Neutrophil (primary cell): ENCODE measurements around the gene UBR7.
"Not testable (repeated sequence)": the region's sequence is repeated elsewhere in the genome, so short reads cannot be mapped to it uniquely, and the experiment has no call there.

ENCODE experiments used
- H3K27ac ChIP-seq: fragments of 200-600 bp; sonication (generic); 2 replicates; pipeline ENCODE4 v1.5.1; 2016; ENCODE audit warnings: mild to moderate bottlenecking, moderate library complexity
- H3K27me3 ChIP-seq: fragments of 200-600 bp; sonication (generic); 2 replicates; pipeline ENCODE4 v1.6.0; 2016; ENCODE audit warnings: mild to moderate bottlenecking
- H3K36me3 ChIP-seq: fragments of 200-600 bp; sonication (generic); 2 replicates; pipeline ENCODE4 v1.5.1; 2017
- H3K4me1 ChIP-seq, 2 experiments: fragments of 200-600 bp in 1 of 2; sonication (generic) in 1 of 2; 1 replicate in 1 of 2; 2 replicates in 1 of 2; pipeline versions ENCODE4 v1.5.1 to v1.6.1; 2013 to 2016; ENCODE audit warnings: low read depth in 1 of 2, low read length in 1 of 2, mild to moderate bottlenecking in 1 of 2, moderate library complexity in 1 of 2; ENCODE audit not compliant: control insufficient read depth in 1 of 2, insufficient read depth in 1 of 2
- H3K4me3 ChIP-seq, 2 experiments: fragments of 200-600 bp in 1 of 2; sonication (generic) in 1 of 2; 1 replicate in 1 of 2; 2 replicates in 1 of 2; pipeline ENCODE4 v1.5.1; 2013 to 2016; ENCODE audit warnings: low read depth in 1 of 2, low read length in 1 of 2, mild to moderate bottlenecking in 1 of 2, moderate library complexity in 1 of 2
- H3K9me3 ChIP-seq: fragments of 200-600 bp; sonication (generic); 2 replicates; pipeline ENCODE4 v1.5.1; 2016
- TF ChIP-seq, protein P1 (sequence below): fragments of 200-600 bp; sonication (generic); IDR thresholded peaks from 2 replicates; pipeline ENCODE4 v1.5.1; 2016; ENCODE audit warnings: antibody characterized with exemption

Gene UBR7

DNA sequence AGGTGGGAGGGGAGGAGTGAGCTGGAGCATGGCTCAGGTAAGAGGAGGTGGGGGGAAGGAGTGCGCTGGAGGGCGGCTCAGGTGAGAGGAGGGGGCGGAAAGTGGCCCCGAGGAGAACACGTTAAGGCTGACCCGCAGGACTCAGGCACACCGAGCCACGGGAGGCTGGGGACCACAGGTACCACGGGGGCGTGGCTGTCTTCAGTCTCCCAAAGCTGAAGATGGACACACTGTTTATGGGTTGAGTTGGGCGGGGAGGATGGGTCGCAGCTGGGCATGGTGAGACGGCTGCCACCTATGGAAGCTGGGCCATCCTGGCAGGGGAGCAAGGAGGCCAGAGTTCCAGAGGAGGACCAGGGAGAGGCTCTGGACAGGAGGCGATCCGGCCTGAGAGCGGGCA, 23.5 kb downstream of the UBR7 start:
- no peak overlapping the region for H3K27ac ChIP-seq
- TF ChIP-seq, protein P1, sequence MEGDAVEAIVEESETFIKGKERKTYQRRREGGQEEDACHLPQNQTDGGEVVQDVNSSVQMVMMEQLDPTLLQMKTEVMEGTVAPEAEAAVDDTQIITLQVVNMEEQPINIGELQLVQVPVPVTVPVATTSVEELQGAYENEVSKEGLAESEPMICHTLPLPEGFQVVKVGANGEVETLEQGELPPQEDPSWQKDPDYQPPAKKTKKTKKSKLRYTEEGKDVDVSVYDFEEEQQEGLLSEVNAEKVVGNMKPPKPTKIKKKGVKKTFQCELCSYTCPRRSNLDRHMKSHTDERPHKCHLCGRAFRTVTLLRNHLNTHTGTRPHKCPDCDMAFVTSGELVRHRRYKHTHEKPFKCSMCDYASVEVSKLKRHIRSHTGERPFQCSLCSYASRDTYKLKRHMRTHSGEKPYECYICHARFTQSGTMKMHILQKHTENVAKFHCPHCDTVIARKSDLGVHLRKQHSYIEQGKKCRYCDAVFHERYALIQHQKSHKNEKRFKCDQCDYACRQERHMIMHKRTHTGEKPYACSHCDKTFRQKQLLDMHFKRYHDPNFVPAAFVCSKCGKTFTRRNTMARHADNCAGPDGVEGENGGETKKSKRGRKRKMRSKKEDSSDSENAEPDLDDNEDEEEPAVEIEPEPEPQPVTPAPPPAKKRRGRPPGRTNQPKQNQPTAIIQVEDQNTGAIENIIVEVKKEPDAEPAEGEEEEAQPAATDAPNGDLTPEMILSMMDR, result no peak

GRCh38 chr14:93231129-93231979, 24.3 kb downstream of the UBR7 start:
- H3K9me3 ChIP-seq, result no peaks in the 10 kb centered on the region
- no peaks in the 10 kb centered on the region for H3K4me1 ChIP-seq
- TF ChIP-seq, protein P1, result no peak
- H3K27me3 ChIP-seq, result peaks cover 43% of the 10 kb centered on the region
- no peak overlapping the region for H3K4me3 ChIP-seq
- H3K36me3 ChIP-seq, result peaks cover 31% of the 10 kb centered on the region
- H3K27ac ChIP-seq, result no peak overlapping the region

More for the DNA sequence above, 23.5 kb downstream of the UBR7 start:
- Histone ChIP-seq H3K9me3 (no peaks in the 10 kb centered on the region), H3K36me3 (peaks cover 39% of the 10 kb centered on the region), H3K27me3 (peaks cover 43% of the 10 kb centered on the region), H3K4me3 (no peak overlapping the region), H3K4me1 (no peaks in the 10 kb centered on the region)

DNA sequence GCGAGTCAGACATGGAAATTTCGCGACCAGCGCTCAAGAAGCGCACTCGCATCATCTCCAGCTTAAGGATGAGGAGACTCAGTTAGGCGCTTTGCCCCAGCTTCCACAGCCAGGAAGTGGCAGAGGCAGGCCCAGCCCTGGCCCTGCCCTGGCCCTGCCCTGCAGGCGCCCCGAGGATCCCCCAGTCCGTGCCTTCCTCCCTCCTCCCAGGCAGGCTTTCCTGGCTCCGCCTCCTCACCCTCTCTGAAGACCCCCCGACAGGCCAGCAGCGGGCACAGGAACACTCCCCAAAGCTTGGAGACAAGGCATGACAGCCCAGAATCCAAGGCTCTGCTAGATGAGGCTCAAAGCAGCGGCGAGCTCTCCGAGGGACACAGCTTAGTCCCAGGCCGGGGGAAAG, 25.1 kb downstream of the UBR7 start:
- no peak overlapping the region for H3K4me3 ChIP-seq
- TF ChIP-seq, protein P1, result no peak
- H3K36me3 ChIP-seq, result peaks cover 26% of the 10 kb centered on the region
- H3K27me3 ChIP-seq, result peaks cover 43% of the 10 kb centered on the region
- no peak overlapping the region for H3K27ac ChIP-seq
- no peaks in the 10 kb centered on the region for H3K9me3 ChIP-seq
- H3K4me1 ChIP-seq, result no peaks in the 10 kb centered on the region

- Histone ChIP-seq H3K36me3 (peaks cover 17% of the 10 kb centered on the region), H3K27me3 (peaks cover 43% of the 10 kb centered on the region)
- not testable (repeated sequence) for H3K9me3 ChIP-seq, H3K27ac ChIP-seq, H3K4me1 ChIP-seq, H3K4me3 ChIP-seq
Measured at GRCh38 chr14:93233078-93233477, 26.0 kb downstream of the UBR7 start.

- Histone ChIP-seq H3K27me3 (peaks cover 43% of the 10 kb centered on the region), H3K27ac (no peak overlapping the region), H3K4me3 (no peak overlapping the region), H3K4me1 (no peaks in the 10 kb centered on the region), H3K36me3 (peaks cover 5% of the 10 kb centered on the region), H3K9me3 (no peaks in the 10 kb centered on the region)
- TF ChIP-seq, protein P1, result no peak
Measured at GRCh38 chr14:93234798-93235197, 27.7 kb downstream of the UBR7 start.

DNA sequence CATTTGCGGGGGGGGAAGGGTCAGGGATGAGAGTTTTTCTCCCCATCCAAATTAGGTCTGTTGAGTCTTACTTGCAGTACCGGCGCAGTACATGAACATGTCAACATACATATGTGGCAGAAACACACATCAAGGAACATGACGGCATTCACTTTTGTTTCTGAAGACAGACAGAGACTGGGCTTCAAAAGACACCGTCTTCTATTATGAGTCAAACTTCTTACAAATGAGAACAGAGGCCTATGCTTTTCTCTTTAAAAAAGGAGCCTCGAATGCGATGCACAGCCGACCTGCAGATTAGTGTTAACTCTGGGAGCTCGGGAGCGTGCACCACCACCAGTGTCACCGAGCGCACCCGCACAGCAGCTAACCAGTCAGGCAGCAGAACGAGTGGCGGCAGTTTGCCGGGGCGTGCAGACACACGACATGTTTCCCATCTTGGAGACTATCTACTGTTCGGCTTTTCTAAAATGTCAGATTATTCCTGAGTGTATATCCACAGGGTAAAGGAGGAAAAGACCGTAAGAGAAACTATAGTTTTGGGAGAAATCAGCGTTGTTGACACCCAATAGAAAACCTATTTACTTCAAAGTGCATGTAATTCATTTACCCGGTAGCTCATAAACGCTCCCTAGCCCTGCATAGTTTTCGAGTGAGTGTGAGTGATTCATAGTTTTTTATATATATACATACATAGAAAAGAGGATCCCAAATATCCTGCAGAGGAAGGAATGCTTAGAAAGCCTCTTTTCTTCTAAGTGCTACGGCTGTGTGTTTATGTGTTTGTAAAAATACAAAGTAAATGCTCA, 33.0 kb downstream of the UBR7 start:
- Histone ChIP-seq H3K9me3 (no peaks in the 10 kb centered on the region), H3K27me3 (peaks cover 2% of the 10 kb centered on the region), H3K4me1 (no peaks in the 10 kb centered on the region), H3K27ac (no peak overlapping the region), H3K4me3 (no peak overlapping the region), H3K36me3 (peaks cover 56% of the 10 kb centered on the region)
- TF ChIP-seq, protein P1, result no peak
